Measurements from ENCODE around the gene PCYT2.

The PCYT2 gene

GRCh38 chr17:81908793-81909192 lies 2.4 kb downstream of the PCYT2 start:
- Histone ChIP-seq H3K4me3 (replicated peaks; ENCODE audit: insufficient read depth, low read length) (no peak overlapping the region), H3K27ac (replicated peaks) (no peak overlapping the region), H3K27me3 (ENCODE audit: insufficient read depth, poor library complexity, severe bottlenecking) (no peaks in the 10 kb centered on the region)
- TF ChIP-seq REST (IDR thresholded peaks at IDR 0.05; ENCODE audit: insufficient replicate concordance, low read depth): no peak
- TF ChIP-seq GABPA (IDR thresholded peaks at IDR 0.05; ENCODE audit: low read depth): no peak
- no peak for TF ChIP-seq POLR2AphosphoS5 (IDR thresholded peaks at IDR 0.05; ENCODE audit: low read depth)
- TF ChIP-seq SPI1 (IDR thresholded peaks at IDR 0.05; ENCODE audit: borderline replicate concordance, low read depth): no peak
- no peak for TF ChIP-seq CTCF (IDR thresholded peaks at IDR 0.05; ENCODE audit: insufficient read depth, low read length)
- no peak for DNase-seq (ENCODE audit: low read depth in 1 of 2, low spot score in 1 of 2)

GRCh38 chr17:81907219-81908145 lies 3.7 kb downstream of the PCYT2 start:
- Histone ChIP-seq H3K4me3 (replicated peaks; ENCODE audit: insufficient read depth, low read length) (no peak overlapping the region), H3K27me3 (ENCODE audit: insufficient read depth, poor library complexity, severe bottlenecking) (no peaks in the 10 kb centered on the region), H3K27ac (replicated peaks) (no peak overlapping the region)
- DNase-seq (ENCODE audit: low read depth in 1 of 2, low spot score in 1 of 2): no peak
- TF ChIP-seq CTCF (IDR thresholded peaks at IDR 0.05; ENCODE audit: insufficient read depth, low read length): no peak
- no peak for TF ChIP-seq REST (IDR thresholded peaks at IDR 0.05; ENCODE audit: insufficient replicate concordance, low read depth)
- TF ChIP-seq SPI1 (IDR thresholded peaks at IDR 0.05; ENCODE audit: borderline replicate concordance, low read depth): no peak
- no peak for TF ChIP-seq POLR2AphosphoS5 (IDR thresholded peaks at IDR 0.05; ENCODE audit: low read depth)
- TF ChIP-seq GABPA (IDR thresholded peaks at IDR 0.05; ENCODE audit: low read depth): no peak

DNA sequence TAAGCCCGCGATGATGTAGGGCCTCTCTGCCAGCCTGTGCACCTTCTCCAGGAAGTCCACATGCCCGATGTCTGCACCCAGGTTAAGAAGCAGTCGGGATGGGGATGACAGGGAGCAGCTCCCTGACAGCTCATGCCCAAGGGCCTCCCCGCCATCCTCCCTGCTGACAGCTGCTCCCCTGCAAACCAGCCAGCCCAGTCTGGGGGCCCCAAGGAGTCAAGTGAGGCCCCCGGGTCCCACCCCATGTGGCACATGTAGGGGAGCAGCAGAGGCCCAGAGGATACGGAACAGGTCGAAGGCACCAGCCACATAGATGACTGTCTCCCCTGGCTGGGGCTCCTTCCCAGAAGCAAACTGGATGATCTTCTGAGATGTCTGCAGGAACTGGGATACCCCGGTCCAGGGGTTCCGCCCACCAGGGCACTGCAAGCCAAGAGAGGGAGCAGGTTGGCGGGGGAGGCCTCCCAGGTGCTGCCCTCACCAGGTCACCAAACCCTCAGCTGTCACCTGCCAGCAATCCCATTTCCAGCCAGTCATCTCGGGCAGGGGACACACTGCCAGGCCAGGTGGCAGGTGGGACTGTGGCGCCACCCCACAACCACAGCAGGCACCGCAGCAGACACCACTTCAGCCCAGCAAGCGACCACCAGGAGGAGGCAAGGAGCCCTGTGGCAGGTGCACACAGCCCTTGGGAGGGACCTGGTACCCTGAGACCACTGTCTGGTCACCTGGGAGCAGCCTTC lies 4.6 kb downstream of the PCYT2 start:
- Histone ChIP-seq H3K4me3 (replicated peaks; ENCODE audit: insufficient read depth, low read length) (no peak overlapping the region), H3K27ac (replicated peaks) (no peak overlapping the region), H3K27me3 (ENCODE audit: insufficient read depth, poor library complexity, severe bottlenecking) (peaks cover 2% of the 10 kb centered on the region)
- DNase-seq (ENCODE audit: low read depth in 1 of 2, low spot score in 1 of 2): no peak
- TF ChIP-seq REST (IDR thresholded peaks at IDR 0.05; ENCODE audit: insufficient replicate concordance, low read depth) (no peak), POLR2AphosphoS5 (IDR thresholded peaks at IDR 0.05; ENCODE audit: low read depth) (no peak), CTCF (IDR thresholded peaks at IDR 0.05; ENCODE audit: insufficient read depth, low read length) (no peak), SPI1 (IDR thresholded peaks at IDR 0.05; ENCODE audit: borderline replicate concordance, low read depth) (no peak), GABPA (IDR thresholded peaks at IDR 0.05; ENCODE audit: low read depth) (no peak)

Data from HL-60 (cell line).